HCT116 (cell line): ENCODE data around the gene C2orf74. TPM values are rescaled to one million over a fixed set of nuclear protein-coding genes. Genes with fewer than 3 reads are reported as not detected.

Source experiments
- ATAC-seq: fragments of 200-7000 bp; cut with Tn5 transposase; 2 replicates; pipeline ENCODE4 v1.9.1; 2020; ENCODE audit warnings: mild to moderate bottlenecking, moderate library complexity
- BruUV-seq: library from RNA; stranded (reverse); fragments of 400-500 nt; replicated peaks from 2 replicates; lab custom pipeline; 2021; lab: Mats Ljungman, UMichigan
- CTCF ChIA-PET: fragments of 300-600 bp; sonication (Branson Sonifier 250); formaldehyde crosslinking; loops from one replicate; lab custom pipeline; 2021; ENCODE audit warnings: antibody characterized with exemption; lab: Charles Lee
- POLR2A ChIA-PET: fragments of 300-600, 350-600 bp; sonication (Branson Sonifier 250); formaldehyde crosslinking; loops from one replicate; lab custom pipeline; 2021; ENCODE audit warnings: antibody characterized with exemption; lab: Charles Lee
- RAD21 ChIA-PET, 2 experiments: fragments of 300-600 bp; sonication (Branson Sonifier 250); formaldehyde crosslinking; loops; one replicate each; lab custom pipeline; 2023; ENCODE audit warnings: low total read pairs in 2 of 2; ENCODE audit not compliant: uncharacterized antibody in 2 of 2, unreplicated experiment in 2 of 2, low non-redundant PET in 1 of 2; lab: Charles Lee
- DNase-seq: peaks from one replicate; pipeline ENCODE4 v3.0.0-alpha.2; 2010; ENCODE audit warnings: low read depth, low spot score
- H2AFZ ChIP-seq: fragments of 200-600 bp; shearing (Covaris generic), sonication (generic); 2 replicates; pipeline ENCODE4 v1.6.1; 2017; ENCODE audit warnings: low read depth, mixed run types, mixed read lengths, antibody characterized with exemption, low read length; ENCODE audit not compliant: poor library complexity, severe bottlenecking
- H3K27ac ChIP-seq: 2 replicates; pipeline ENCODE4 v1.5.1; 2012; ENCODE audit warnings: low read depth, low read length
- H3K27me3 ChIP-seq: fragments of 200-600 bp; sonication (generic); 2 replicates; pipeline ENCODE4 v1.6.1; 2016; ENCODE audit warnings: mixed run types, low read length, mixed read lengths; ENCODE audit not compliant: insufficient read depth
- H3K36me3 ChIP-seq, 2 experiments: fragments of 200-500 bp in 1 of 2; fragments of 200-600 bp in 1 of 2; sonication (Bioruptor generic) in 1 of 2; sonication (generic) in 1 of 2; 2 replicates each; pipeline versions ENCODE4 v1.5.1 to v1.6.1; 2014 to 2016; ENCODE audit warnings: low read length in 2 of 2, inconsistent platforms in 1 of 2, mixed read lengths in 1 of 2, mixed run types in 1 of 2; ENCODE audit not compliant: insufficient read depth in 2 of 2, control insufficient read depth in 1 of 2
- H3K4me1 ChIP-seq, 2 experiments: fragments of 200-600 bp in 1 of 2; sonication (generic) in 1 of 2; 2 replicates each; pipeline versions ENCODE4 v1.5.1 to v1.6.1; 2012 to 2017; ENCODE audit warnings: low read length in 2 of 2, inconsistent platforms in 1 of 2, mild to moderate bottlenecking in 1 of 2, mixed read lengths in 1 of 2, mixed run types in 1 of 2, moderate library complexity in 1 of 2; ENCODE audit not compliant: insufficient read depth in 2 of 2, control insufficient read depth in 1 of 2
- H3K4me2 ChIP-seq: fragments of 200-600 bp; sonication (generic); 2 replicates; pipeline ENCODE4 v1.6.1; 2017; ENCODE audit warnings: mixed run types, low read length, mixed read lengths
- H3K4me3 ChIP-seq, 2 experiments: fragments of 200-600 bp in 1 of 2; sonication (generic) in 1 of 2; replicated peaks in 1 of 2; 2 replicates each; pipeline ENCODE4 v1.5.1; 2011 to 2016; ENCODE audit warnings: low read length in 2 of 2, control low read depth in 1 of 2, low read depth in 1 of 2, mild to moderate bottlenecking in 1 of 2, mixed read lengths in 1 of 2, mixed run types in 1 of 2
- H3K79me2 ChIP-seq: fragments of 200-600 bp; sonication (generic); 2 replicates; pipeline ENCODE4 v1.6.1; 2017; ENCODE audit warnings: mild to moderate bottlenecking, mixed run types, low read length, moderate library complexity, mixed read lengths; ENCODE audit not compliant: insufficient read depth
- H3K9ac ChIP-seq: fragments of 200-600 bp; sonication (generic); 2 replicates; pipeline ENCODE4 v1.6.1; 2016; ENCODE audit warnings: low read length, mixed read lengths
- H3K9me2 ChIP-seq: fragments of 200-600 bp; sonication (generic), shearing (Covaris generic); 2 replicates; pipeline ENCODE4 v1.6.1; 2017; ENCODE audit warnings: mixed run types, mild to moderate bottlenecking, moderate library complexity; ENCODE audit not compliant: insufficient read depth
- H3K9me3 ChIP-seq, 2 experiments: fragments of 200-500 bp in 1 of 2; fragments of 200-600 bp in 1 of 2; sonication (Bioruptor generic) in 1 of 2; sonication (generic) in 1 of 2; 2 replicates each; pipeline ENCODE4 v1.6.1; 2014 to 2017; ENCODE audit warnings: low read length in 2 of 2, mixed read lengths in 2 of 2, inconsistent platforms in 1 of 2, low read depth in 1 of 2, mild to moderate bottlenecking in 1 of 2, mixed run types in 1 of 2, moderate library complexity in 1 of 2; ENCODE audit not compliant: control insufficient read depth in 1 of 2, insufficient read depth in 1 of 2
- H4K20me1 ChIP-seq: fragments of 200-600 bp; sonication (generic), shearing (Covaris generic); 2 replicates; pipeline ENCODE4 v1.6.1; 2017; ENCODE audit warnings: mixed run types, mild to moderate bottlenecking, moderate library complexity; ENCODE audit not compliant: insufficient read depth
- CEBPB ChIP-seq: IDR thresholded peaks from 2 replicates; pipeline ENCODE4 v1.6.1; 2012; ENCODE audit warnings: low read depth
- EGR1 ChIP-seq: IDR thresholded peaks from 2 replicates; pipeline ENCODE4 v1.6.1; 2012; ENCODE audit warnings: low read depth
- ELF1 ChIP-seq: IDR thresholded peaks from 2 replicates; pipeline ENCODE4 v1.6.1; 2012; ENCODE audit warnings: low read depth, borderline replicate concordance
- FOSL1 ChIP-seq: IDR thresholded peaks from 2 replicates; pipeline ENCODE4 v1.6.1; 2012; ENCODE audit warnings: low read depth
- JUND ChIP-seq: IDR thresholded peaks from 2 replicates; pipeline ENCODE4 v1.6.1; 2012
- MAX ChIP-seq: IDR thresholded peaks from 2 replicates; pipeline ENCODE4 v1.6.1; 2012
- POLR2AphosphoS5 ChIP-seq: IDR thresholded peaks from 2 replicates; pipeline ENCODE4 v1.6.1; 2011; ENCODE audit warnings: mild to moderate bottlenecking, low read depth, low read length, moderate library complexity
- SIN3A ChIP-seq: IDR thresholded peaks from 2 replicates; pipeline ENCODE4 v1.6.1; 2012; ENCODE audit warnings: low read depth
- SP1 ChIP-seq: IDR thresholded peaks from 2 replicates; pipeline ENCODE4 v1.6.1; 2012; ENCODE audit warnings: low read depth
- ZFX ChIP-seq: fragments of 450-650 bp; IDR thresholded peaks from 2 replicates; pipeline ENCODE4 v1.6.1; 2017
- ZNF274 ChIP-seq: fragments of 200-500 bp; sonication (Bioruptor generic); IDR thresholded peaks from 2 replicates; pipeline ENCODE4 v1.6.1; 2014; ENCODE audit warnings: mild to moderate bottlenecking, low read depth, low read length, inconsistent platforms
- intact Hi-C: fragments of 100-400 bp; cut with micrococcal nuclease; formaldehyde crosslinking; loops from 2 replicates; pipeline ENCODE4 v1.10.0; 2022
- total RNA-seq: library from RNA; stranded (reverse); gene quantifications from one replicate; pipeline ENCODE4 v1.2.1, GENCODE V29; 2021; ENCODE audit not compliant: unreplicated experiment
- TF ChIP-seq, protein P1 (sequence below): IDR thresholded peaks from 2 replicates; pipeline ENCODE4 v1.6.1; 2012; ENCODE audit warnings: low read depth

The C2orf74 gene
- total RNA-seq, 1 experiment from 2014 or later, result not detected

DNA sequence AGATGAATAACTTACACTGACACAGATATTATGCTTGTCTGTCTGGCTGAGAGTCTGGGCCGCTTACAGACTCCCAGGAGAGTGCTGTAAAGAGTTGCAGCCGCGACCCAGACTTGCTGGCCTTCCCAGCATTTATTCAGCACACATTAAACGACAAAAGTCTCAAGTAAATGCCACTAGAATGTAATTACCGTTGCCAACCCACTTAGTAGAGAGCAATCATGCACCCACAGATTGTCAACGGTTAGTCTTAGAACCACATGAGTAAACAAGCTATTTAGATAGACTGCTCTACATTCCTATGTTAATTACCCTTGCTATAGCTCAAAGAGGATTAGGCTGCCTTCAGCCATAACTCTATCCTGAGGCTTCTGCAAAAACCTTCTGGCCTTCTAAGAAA lies 47.8 kb upstream of the C2orf74 start (continued):
- TF ChIP-seq ELF1, result no peak
- no peak for TF ChIP-seq MAX
- TF ChIP-seq CEBPB, result no peak
- TF ChIP-seq SP1, result no peak

DNA sequence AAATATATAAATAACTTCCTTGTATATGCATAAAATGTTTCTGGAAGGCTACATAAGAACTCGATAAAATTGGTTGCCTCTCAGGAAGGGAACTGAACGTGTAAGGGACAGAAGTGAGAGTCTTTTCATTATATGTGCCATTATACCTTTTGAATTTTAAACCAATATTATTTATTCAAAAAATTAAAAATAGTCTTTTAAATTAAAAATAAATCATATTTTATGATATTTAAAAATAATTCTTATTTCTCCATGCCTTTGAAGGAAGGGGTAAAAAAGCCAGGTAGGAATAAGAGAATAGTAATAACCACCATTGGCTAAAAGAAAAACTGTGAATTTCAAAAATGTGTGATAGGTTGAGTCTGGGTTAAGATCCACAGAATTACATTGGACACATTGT lies 45.7 kb upstream of the C2orf74 start:
- DNase-seq, result no peak
- ATAC-seq, result no peak
- no peaks in the 10 kb centered on the region for H3K27me3 ChIP-seq
- no peak for TF ChIP-seq EGR1
- TF ChIP-seq JUND, result no peak
- TF ChIP-seq, protein P1, sequence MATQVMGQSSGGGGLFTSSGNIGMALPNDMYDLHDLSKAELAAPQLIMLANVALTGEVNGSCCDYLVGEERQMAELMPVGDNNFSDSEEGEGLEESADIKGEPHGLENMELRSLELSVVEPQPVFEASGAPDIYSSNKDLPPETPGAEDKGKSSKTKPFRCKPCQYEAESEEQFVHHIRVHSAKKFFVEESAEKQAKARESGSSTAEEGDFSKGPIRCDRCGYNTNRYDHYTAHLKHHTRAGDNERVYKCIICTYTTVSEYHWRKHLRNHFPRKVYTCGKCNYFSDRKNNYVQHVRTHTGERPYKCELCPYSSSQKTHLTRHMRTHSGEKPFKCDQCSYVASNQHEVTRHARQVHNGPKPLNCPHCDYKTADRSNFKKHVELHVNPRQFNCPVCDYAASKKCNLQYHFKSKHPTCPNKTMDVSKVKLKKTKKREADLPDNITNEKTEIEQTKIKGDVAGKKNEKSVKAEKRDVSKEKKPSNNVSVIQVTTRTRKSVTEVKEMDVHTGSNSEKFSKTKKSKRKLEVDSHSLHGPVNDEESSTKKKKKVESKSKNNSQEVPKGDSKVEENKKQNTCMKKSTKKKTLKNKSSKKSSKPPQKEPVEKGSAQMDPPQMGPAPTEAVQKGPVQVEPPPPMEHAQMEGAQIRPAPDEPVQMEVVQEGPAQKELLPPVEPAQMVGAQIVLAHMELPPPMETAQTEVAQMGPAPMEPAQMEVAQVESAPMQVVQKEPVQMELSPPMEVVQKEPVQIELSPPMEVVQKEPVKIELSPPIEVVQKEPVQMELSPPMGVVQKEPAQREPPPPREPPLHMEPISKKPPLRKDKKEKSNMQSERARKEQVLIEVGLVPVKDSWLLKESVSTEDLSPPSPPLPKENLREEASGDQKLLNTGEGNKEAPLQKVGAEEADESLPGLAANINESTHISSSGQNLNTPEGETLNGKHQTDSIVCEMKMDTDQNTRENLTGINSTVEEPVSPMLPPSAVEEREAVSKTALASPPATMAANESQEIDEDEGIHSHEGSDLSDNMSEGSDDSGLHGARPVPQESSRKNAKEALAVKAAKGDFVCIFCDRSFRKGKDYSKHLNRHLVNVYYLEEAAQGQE, result no peak
- no peak for TF ChIP-seq ZFX
- TF ChIP-seq POLR2AphosphoS5, result no peak
- TF ChIP-seq ZNF274, result no peak
- TF ChIP-seq SIN3A, result no peak
- TF ChIP-seq FOSL1, result no peak
- TF ChIP-seq ELF1, result no peak
- no peak overlapping the region for H3K4me2 ChIP-seq
- BruUV-seq, result no TSS peak
- no peak overlapping the region for H3K27ac ChIP-seq
- no peaks in the 10 kb centered on the region for H3K36me3 ChIP-seq
- CTCF ChIA-PET, result no interaction called here
- no peaks in the 10 kb centered on the region for H3K9me3 ChIP-seq
- H2AFZ ChIP-seq, result no peak overlapping the region
- no peaks in the 10 kb centered on the region for H4K20me1 ChIP-seq
- H3K9ac ChIP-seq, result no peak overlapping the region
- POLR2A ChIA-PET, result no interaction called here
- no peaks in the 10 kb centered on the region for H3K79me2 ChIP-seq
- intact Hi-C loops, result no loop called here
- H3K4me3 ChIP-seq, result no peak overlapping the region
- RAD21 ChIA-PET, result no interaction called here
- no peaks in the 10 kb centered on the region for H3K4me1 ChIP-seq
- H3K9me2 ChIP-seq, result no peaks in the 10 kb centered on the region
